ENCODE results near the gene HPN.
"Not testable (repeated sequence)": the region's sequence is repeated elsewhere in the genome, so short reads cannot be mapped to it uniquely, and the experiment has no call there.

HPN gene

GRCh38 chr19:35009424-35010415 is 31.8 kb upstream of the HPN start:
- DNase-seq (ENCODE audit: low read depth in 2 of 2) = no peak

GRCh38 chr19:35011091-35011689 is 30.3 kb upstream of the HPN start:
- no peak for DNase-seq (ENCODE audit: low read depth in 2 of 2)

GRCh38 chr19:35011737-35012682 is 29.5 kb upstream of the HPN start:
- no peak for DNase-seq (ENCODE audit: low read depth in 2 of 2)

GRCh38 chr19:35013041-35013819 is 28.3 kb upstream of the HPN start:
- DNase-seq (ENCODE audit: low read depth in 2 of 2) = peak; percentile 66 to 67

GRCh38 chr19:35013820-35014754 is 27.4 kb upstream of the HPN start:
- DNase-seq (ENCODE audit: low read depth in 2 of 2) = no peak

GRCh38 chr19:35014774-35015173 is 26.7 kb upstream of the HPN start:
- not testable (repeated sequence) for DNase-seq (ENCODE audit: low read depth in 2 of 2)

- DNase-seq (ENCODE audit: low read depth in 2 of 2) = no peak
Observed at GRCh38 chr19:35015270-35015953, 26.1 kb upstream of the HPN start.

GRCh38 chr19:35015954-35016351 is 25.6 kb upstream of the HPN start:
- DNase-seq (ENCODE audit: low read depth in 2 of 2) = no peak

- no peak for DNase-seq (ENCODE audit: low read depth in 2 of 2)
Observed at GRCh38 chr19:35017507-35017906, 24.0 kb upstream of the HPN start.

GRCh38 chr19:35018379-35018778 is 23.1 kb upstream of the HPN start:
- DNase-seq (ENCODE audit: low read depth in 2 of 2) = no peak

- no peak for DNase-seq (ENCODE audit: low read depth in 2 of 2)
Observed at GRCh38 chr19:35019144-35019543, 22.4 kb upstream of the HPN start.

GRCh38 chr19:35021016-35021415 is 20.5 kb upstream of the HPN start:
- DNase-seq (ENCODE audit: low read depth in 2 of 2) = no peak

- DNase-seq (ENCODE audit: low read depth in 2 of 2) = no peak
Observed at GRCh38 chr19:35021596-35021995, 19.9 kb upstream of the HPN start.

- no peak for DNase-seq (ENCODE audit: low read depth in 2 of 2)
Observed at GRCh38 chr19:35022460-35022859, 19.1 kb upstream of the HPN start.

GRCh38 chr19:35023428-35023827 is 18.1 kb upstream of the HPN start:
- no peak for DNase-seq (ENCODE audit: low read depth in 2 of 2)

- no peak for DNase-seq (ENCODE audit: low read depth in 2 of 2)
Observed at GRCh38 chr19:35024095-35024494, 17.4 kb upstream of the HPN start.

- no peak for DNase-seq (ENCODE audit: low read depth in 2 of 2)
Observed at GRCh38 chr19:35025969-35026368, 15.6 kb upstream of the HPN start.

- no peak for DNase-seq (ENCODE audit: low read depth in 2 of 2)
Observed at GRCh38 chr19:35026418-35026817, 15.1 kb upstream of the HPN start.

- DNase-seq (ENCODE audit: low read depth in 2 of 2) = no peak
Observed at GRCh38 chr19:35027009-35027408, 14.5 kb upstream of the HPN start.

Data from stimulated activated CD8-positive, alpha-beta memory T cell treated with anti-CD3 and anti-CD28 coated beads, Interleukin-15, amount 100 ng/mL, for 48 hours (primary cell).